GM19351 (cell line): ENCODE data around the gene NHLRC2.

Experiments used
- ATAC-seq: cut with Tn5 transposase; IDR thresholded peaks from one replicate; pipeline ENCODE4 v1.9.1; 2021; ENCODE audit warnings: mild to moderate bottlenecking, moderate library complexity; ENCODE audit not compliant: unreplicated experiment

Gene NHLRC2

DNA sequence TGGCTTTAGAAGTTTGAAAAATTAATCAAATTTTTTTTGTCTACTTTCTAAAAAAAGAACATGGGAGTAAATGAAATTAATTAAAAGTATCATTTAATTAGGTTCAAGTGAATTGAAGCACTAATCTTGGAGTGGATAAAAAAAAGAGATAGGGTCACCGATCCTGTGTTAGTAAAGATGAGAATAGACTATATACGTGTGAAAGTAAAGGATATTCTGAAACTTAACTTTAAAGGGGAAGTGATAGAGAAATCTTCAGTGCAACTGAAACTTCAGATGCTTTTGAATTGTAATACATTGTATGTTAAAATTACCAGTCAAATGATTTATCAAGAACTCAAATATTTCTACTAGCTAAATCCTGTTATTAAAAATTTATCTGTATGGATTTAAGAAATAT lies 4.8 kb downstream of the NHLRC2 start:
- peak; percentile 52 for ATAC-seq

DNA sequence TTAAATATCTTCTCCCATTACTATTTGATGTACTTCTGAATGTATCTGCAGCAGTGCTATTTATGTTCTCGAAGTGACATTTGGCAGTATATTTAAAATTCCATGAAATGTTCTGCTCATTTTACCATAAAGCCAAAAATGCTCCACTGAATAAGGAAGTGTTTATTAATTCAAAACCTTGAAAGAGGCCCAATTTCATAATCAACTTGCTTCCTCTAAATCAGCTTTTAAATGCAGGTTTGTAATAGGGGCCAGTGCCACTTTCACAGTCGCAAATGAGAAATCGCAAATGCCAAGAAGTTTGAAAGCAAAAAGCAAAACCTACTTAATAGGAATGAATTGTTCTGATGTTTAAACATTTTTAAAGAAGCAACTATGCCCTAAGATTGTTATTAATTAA lies 11.4 kb downstream of the NHLRC2 start:
- no peak for ATAC-seq

DNA sequence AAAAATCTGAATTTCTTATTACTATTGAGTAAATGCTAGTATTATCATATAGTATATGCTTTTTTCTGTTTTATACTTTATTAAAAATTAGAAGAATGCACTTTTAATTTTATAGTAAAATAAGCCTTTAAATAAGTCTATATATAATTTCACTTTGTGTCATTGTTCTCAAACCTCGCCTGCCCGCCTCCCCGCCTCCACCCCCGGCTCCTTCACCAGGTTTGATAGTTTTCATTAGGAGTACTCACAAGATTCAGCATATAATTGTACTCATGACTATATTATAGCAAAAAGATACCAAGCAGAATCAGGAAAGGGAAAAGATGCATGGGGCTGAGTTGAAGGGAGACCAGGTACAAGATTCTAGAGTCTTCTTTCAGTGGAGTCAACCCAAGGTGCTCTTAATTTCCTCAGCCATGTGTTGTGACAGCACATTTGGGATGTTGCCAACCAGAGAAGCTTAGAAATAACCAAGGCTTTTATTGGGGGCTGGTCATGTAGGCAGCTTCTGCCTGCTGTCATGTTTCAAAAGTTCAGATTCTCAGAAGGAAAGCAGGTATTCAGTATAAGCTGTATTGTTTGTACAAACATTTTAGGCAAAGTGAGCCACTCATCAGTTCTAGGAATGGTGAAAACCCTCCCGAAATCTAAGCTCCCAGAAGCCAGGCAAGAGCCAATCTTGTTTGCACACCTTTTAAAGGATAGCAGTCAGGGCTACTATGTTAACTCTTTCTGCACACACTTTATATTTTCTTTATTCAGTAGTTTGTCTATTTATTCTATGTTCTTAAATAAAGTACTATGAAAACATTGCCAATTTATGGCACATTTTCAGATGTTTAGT lies 12.3 kb downstream of the NHLRC2 start:
- no peak for ATAC-seq

- ATAC-seq, result no peak
These were observed 13.4 kb downstream of the NHLRC2 start for GRCh38 chr10:113867904-113868303.

GRCh38 chr10:113869789-113870188 lies 15.3 kb downstream of the NHLRC2 start:
- no peak for ATAC-seq

GRCh38 chr10:113872139-113873030 lies 17.9 kb downstream of the NHLRC2 start:
- no peak for ATAC-seq

DNA sequence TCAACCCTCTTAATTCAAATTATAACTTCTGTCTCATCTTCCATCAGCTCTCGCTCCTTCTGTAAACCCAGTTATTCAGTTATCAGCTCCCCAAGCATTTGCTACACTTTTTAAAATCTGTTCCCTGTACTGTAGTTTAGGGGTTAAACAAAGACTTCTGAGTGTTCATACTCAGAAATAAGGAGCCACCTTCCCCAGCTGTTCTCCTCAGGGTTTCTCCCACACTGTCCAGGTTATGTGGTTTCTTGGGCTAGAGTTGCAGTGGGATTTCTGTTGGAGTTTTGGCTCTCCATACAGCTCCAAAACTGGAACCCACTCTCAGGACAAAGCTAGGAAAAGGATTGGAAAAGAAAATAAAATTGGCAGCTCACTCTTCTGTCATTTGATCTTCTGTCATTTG lies 20.8 kb downstream of the NHLRC2 start:
- no peak for ATAC-seq

- ATAC-seq, result no peak
These were observed 22.0 kb downstream of the NHLRC2 start for GRCh38 chr10:113876461-113876860.

GRCh38 chr10:113879691-113880090 lies 25.2 kb downstream of the NHLRC2 start:
- peak; percentile 91 for ATAC-seq

GRCh38 chr10:113880236-113880635 lies 25.8 kb downstream of the NHLRC2 start:
- no peak for ATAC-seq

GRCh38 chr10:113882240-113882639 lies 27.8 kb downstream of the NHLRC2 start:
- no peak for ATAC-seq

- no peak for ATAC-seq
These were observed 35.5 kb downstream of the NHLRC2 start for GRCh38 chr10:113889911-113890310.

GRCh38 chr10:113890769-113891168 lies 36.3 kb downstream of the NHLRC2 start:
- ATAC-seq, result no peak

DNA sequence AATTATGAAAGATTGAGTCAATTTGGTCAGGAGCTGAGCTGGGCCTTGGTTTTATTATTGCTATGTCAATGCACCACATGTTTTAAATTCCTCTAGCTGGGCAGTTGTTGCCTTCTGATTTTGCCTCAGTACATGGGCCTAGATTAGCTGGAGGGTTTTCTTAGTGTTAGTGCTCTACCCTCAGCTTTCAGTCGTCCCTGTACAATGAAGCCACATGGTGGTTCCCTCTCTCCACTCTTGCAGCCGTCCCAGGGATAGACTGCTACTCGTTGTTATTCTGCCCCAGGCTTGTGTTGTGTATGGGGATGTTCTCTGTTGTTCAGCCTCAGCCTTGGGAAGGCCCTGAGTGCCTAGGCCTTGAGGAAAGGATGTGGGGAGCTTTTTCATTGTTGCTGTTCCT lies 37.0 kb downstream of the NHLRC2 start:
- no peak for ATAC-seq

DNA sequence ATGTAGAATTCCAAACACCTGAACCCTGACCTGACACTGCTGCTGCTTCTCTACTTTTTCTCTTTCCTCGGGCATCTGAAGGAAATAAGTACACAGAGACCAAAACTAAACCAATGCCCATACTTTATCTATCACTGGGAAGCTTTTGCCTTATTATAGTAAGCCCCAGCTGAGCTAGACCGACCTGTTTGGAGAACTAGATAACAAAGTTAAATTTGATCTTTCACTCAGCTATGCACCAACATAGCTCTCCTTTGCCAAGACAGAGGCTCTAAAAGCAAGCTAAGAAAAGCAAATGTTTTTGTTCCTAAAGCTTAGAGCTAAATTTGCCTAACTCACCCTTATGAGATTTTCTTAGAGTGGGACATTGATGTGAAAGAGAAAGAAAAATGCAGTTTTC lies 39.1 kb downstream of the NHLRC2 start:
- ATAC-seq, result no peak

- ATAC-seq, result no peak
These were observed 40.1 kb downstream of the NHLRC2 start for GRCh38 chr10:113894581-113894980.

DNA sequence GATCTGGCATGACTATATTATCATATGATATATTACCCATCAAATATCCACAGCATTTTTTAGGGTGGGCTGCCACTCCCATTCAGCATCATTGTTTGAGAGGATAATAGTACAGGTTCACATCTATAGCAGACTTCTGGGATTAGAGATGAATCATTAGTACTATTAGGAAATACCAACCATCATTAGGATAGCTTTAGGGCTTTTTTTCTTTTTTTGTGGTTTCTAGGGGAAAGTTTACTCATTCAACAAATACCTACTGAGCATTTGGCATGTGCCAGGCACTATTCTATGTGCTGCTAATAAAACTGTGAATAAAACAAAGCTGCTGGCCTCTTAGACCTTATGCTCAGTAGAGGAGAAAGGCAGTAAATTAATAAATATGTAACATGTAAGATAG lies 40.6 kb downstream of the NHLRC2 start:
- ATAC-seq, result no peak

GRCh38 chr10:113897693-113898618 lies 43.5 kb downstream of the NHLRC2 start:
- ATAC-seq, result no peak

DNA sequence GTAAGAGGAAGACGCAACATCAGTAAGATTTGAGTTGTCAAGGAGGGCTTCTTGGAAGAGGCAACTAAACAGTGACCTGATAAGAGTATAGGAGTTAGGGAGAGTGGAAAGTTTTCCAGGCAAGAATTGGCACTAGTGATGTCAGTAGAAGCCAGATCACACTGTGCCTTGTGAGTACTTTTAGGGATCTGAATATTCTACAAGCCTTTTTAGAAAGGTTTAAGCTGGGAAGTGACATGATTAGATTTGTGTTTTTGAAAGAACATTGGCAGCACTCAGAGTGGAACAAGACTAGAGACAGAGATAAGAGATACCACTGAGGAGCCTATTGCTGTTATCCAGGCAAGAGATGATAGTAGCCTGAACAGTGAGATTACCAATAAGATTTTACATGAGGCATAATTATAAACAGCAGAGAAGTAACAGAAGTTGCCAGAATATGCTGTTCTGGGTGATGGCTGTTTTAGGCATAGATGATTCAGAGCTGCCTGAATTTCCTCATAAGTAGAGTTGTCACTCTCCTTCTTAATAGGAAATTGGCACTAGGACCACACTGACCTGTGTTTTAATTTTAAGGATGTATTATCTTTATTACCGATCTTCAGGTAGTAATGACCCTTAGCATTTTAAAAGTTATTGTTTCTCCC lies 45.6 kb downstream of the NHLRC2 start:
- no peak for ATAC-seq

DNA sequence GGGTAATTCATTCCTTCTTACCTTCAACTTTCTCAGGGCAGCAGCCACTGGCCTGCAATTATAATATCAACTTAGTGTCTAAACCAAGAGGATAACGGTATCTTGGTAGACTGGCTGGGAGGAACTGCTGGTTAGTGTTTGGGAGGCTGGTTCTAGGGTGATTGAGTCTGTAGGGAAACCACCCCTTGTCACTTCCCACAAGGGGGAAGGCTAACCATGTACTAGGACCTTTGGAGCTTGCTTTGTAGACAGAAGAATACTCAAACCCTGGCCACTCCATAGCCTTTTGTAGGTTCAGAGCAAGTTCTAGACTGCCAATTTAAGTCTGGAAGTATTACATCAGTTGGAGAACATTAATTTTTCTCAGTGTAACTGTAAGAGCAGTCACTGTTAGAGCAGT lies 51.3 kb downstream of the NHLRC2 start:
- no peak for ATAC-seq
